Panc1 (cell line): ENCODE data around the gene MYO18B. TPM values are rescaled to one million over a fixed set of nuclear protein-coding genes. Genes with fewer than 3 reads are reported as not detected.

Source experiments
- ATAC-seq: fragments of 200-7000 bp; cut with Tn5 transposase; 2 replicates; pipeline ENCODE4 v1.9.1; 2020; ENCODE audit warnings: mild to moderate bottlenecking, moderate library complexity
- BruUV-seq: library from RNA; stranded (reverse); fragments of 400-500 nt; replicated peaks from 2 replicates; lab custom pipeline; 2021; lab: Mats Ljungman, UMichigan
- CTCF ChIA-PET: fragments of 300-600 bp; sonication (Branson Sonifier 250); formaldehyde crosslinking; loops from one replicate; lab custom pipeline; 2022; ENCODE audit warnings: antibody characterized with exemption; lab: Charles Lee
- POLR2A ChIA-PET: fragments of 300-600 bp; sonication (Branson Sonifier 250); formaldehyde crosslinking; loops from one replicate; lab custom pipeline; 2022; ENCODE audit warnings: antibody characterized with exemption; lab: Charles Lee
- DNase-seq: peaks from one replicate; pipeline ENCODE4 v3.0.0-alpha.2; 2010; ENCODE audit warnings: low read depth, low spot score
- H3K27ac ChIP-seq: 2 replicates; pipeline ENCODE4 v1.5.1; 2011; ENCODE audit warnings: mild to moderate bottlenecking, low read length, inconsistent platforms
- H3K27me3 ChIP-seq: fragments of 200-500 bp; sonication (Bioruptor generic); 2 replicates; pipeline ENCODE4 v1.6.0; 2014; ENCODE audit warnings: low read length, inconsistent platforms; ENCODE audit not compliant: control insufficient read depth, insufficient read depth
- H3K36me3 ChIP-seq: fragments of 200-500 bp; sonication (Bioruptor generic); 2 replicates; pipeline ENCODE4 v1.5.1; 2014; ENCODE audit warnings: inconsistent platforms, mild to moderate bottlenecking, low read length, moderate library complexity; ENCODE audit not compliant: control insufficient read depth, insufficient read depth
- H3K4me1 ChIP-seq: 2 replicates; pipeline ENCODE4 v1.5.1; 2011; ENCODE audit warnings: inconsistent platforms, mild to moderate bottlenecking, low read length, moderate library complexity; ENCODE audit not compliant: control insufficient read depth, insufficient read depth
- H3K4me3 ChIP-seq, 2 experiments: 2 replicates each; pipeline ENCODE4 v1.5.1; 2011 to 2012; ENCODE audit warnings: low read depth in 2 of 2, low read length in 2 of 2, mild to moderate bottlenecking in 2 of 2, inconsistent platforms in 1 of 2, moderate library complexity in 1 of 2
- H3K9me3 ChIP-seq: fragments of 200-500 bp; sonication (Bioruptor generic); 2 replicates; pipeline ENCODE4 v1.5.1; 2014; ENCODE audit warnings: low read depth, mild to moderate bottlenecking, inconsistent platforms, low read length, moderate library complexity; ENCODE audit not compliant: control insufficient read depth, insufficient read depth
- CTCF ChIP-seq: fragments of 450-650 bp; IDR thresholded peaks from 2 replicates; pipeline ENCODE4 v1.5.1; 2017; ENCODE audit warnings: mild to moderate bottlenecking
- POLR2AphosphoS5 ChIP-seq: IDR thresholded peaks from 2 replicates; pipeline ENCODE4 v1.6.1; 2012; ENCODE audit warnings: mild to moderate bottlenecking, low read depth, low read length, moderate library complexity
- REST ChIP-seq, 2 experiments: IDR thresholded peaks; 2 replicates each; pipeline ENCODE4 v1.6.1; 2011 to 2012; ENCODE audit warnings: low read depth in 2 of 2, control low read depth in 1 of 2, low read length in 1 of 2, mild to moderate bottlenecking in 1 of 2, moderate library complexity in 1 of 2; ENCODE audit not compliant: insufficient read depth in 1 of 2
- SIN3A ChIP-seq: IDR thresholded peaks from 2 replicates; pipeline ENCODE4 v1.6.1; 2012; ENCODE audit warnings: low read depth, mild to moderate bottlenecking, low read length, moderate library complexity, borderline replicate concordance; ENCODE audit not compliant: insufficient read depth
- TCF7L2 ChIP-seq: IDR thresholded peaks from 2 replicates; pipeline ENCODE4 v1.6.1; 2011; ENCODE audit warnings: mild to moderate bottlenecking, low read depth, low read length, inconsistent platforms
- in situ Hi-C: cut with HindIII; loops from 2 replicates; pipeline ENCODE4 v1.10.0; 2016; ENCODE audit warnings: low sequenced_read_pairs, low pct_unique_long_range_greater_than_20kb
- intact Hi-C: fragments of 100-400 bp; cut with micrococcal nuclease; formaldehyde crosslinking; loops from one replicate; pipeline ENCODE4 v1.10.0; 2022; ENCODE audit not compliant: unreplicated experiment
- total RNA-seq: library from RNA; stranded (reverse); gene quantifications from one replicate; pipeline ENCODE4 v1.2.1, GENCODE V29; 2021; ENCODE audit not compliant: unreplicated experiment

The MYO18B gene
- total RNA-seq, 1 experiment from 2014 or later: not detected

GRCh38 chr22:25739659-25740344 is 2.2 kb upstream of the MYO18B start:
- Histone ChIP-seq H3K36me3 (no peaks in the 10 kb centered on the region), H3K9me3 (no peaks in the 10 kb centered on the region), H3K4me1 (no peaks in the 10 kb centered on the region), H3K27ac (no peak overlapping the region), H3K27me3 (no peaks in the 10 kb centered on the region), H3K4me3 (no peak overlapping the region)
- intact Hi-C loops (no loop called here), in situ Hi-C loops (no loop called here)
- no TSS peak for BruUV-seq
- TF ChIP-seq REST (IDR thresholded peaks at IDR 0.05; ENCODE audit: insufficient read depth in 1 of 2, low read depth in 2 of 2, low read length in 1 of 2): no peak
- TF ChIP-seq CTCF: no peak
- DNase-seq: no peak
- no peak for ATAC-seq
- ChIA-PET POLR2A (no interaction called here), CTCF (no interaction called here)

GRCh38 chr22:25742918-25743708 is 1.1 kb downstream of the MYO18B start:
- ChIA-PET CTCF (no interaction called here), POLR2A (no interaction called here)
- Histone ChIP-seq H3K9me3 (no peaks in the 10 kb centered on the region), H3K4me3 (no peak overlapping the region), H3K27me3 (no peaks in the 10 kb centered on the region; the same call in 1 of the 2 replicates), H3K36me3 (no peaks in the 10 kb centered on the region), H3K4me1 (no peaks in the 10 kb centered on the region), H3K27ac (no peak overlapping the region)
- intact Hi-C loops: no loop called here
- BruUV-seq: no TSS peak
- in situ Hi-C loops: no loop called here
- ATAC-seq (no peak), DNase-seq (no peak)
- TF ChIP-seq CTCF (no peak), SIN3A (no peak), TCF7L2 (no peak), REST (IDR thresholded peaks at IDR 0.05; ENCODE audit: insufficient read depth in 1 of 2, low read depth in 2 of 2, low read length in 1 of 2) (no peak), POLR2AphosphoS5 (no peak)
